ENCODE measurements around the gene IPCEF1.

- TF ChIP-seq EZH2 (IDR thresholded peaks at IDR 0.05; ENCODE audit: insufficient read depth, poor library complexity, severe bottlenecking) (no peak), EZH2phosphoT487 (IDR thresholded peaks at IDR 0.05; ENCODE audit: insufficient read depth, low read depth) (no peak)
Measured at GRCh38 chr6:154383273-154383672, 26.7 kb upstream of the IPCEF1 start.

Data from GM23248 (cell line).